T-helper 2 cell treated with Interferon-gamma antibody and Interleukin-4, amounts not matched to agents 5 μg/mL and 100 μg/mL, for 36 hours (primary cell): ENCODE measurements around the gene DKK1.
"Not testable (repeated sequence)": the region's sequence is repeated elsewhere in the genome, so short reads cannot be mapped to it uniquely, and the experiment has no call there.

Source experiments
- DNase-seq: peaks from one replicate; pipeline ENCODE4 v3.0.0; 2021; ENCODE audit warnings: low spot score
- H3K27ac Mint-ChIP-seq: one replicate; pipeline ENCODE4 v1.8.0; 2021; ENCODE audit warnings: mild to moderate bottlenecking, mixed read lengths
- H3K27me3 Mint-ChIP-seq: one replicate; pipeline ENCODE4 v1.8.0; 2021; ENCODE audit warnings: low read depth, mixed read lengths
- H3K36me3 Mint-ChIP-seq: one replicate; pipeline ENCODE4 v1.8.0; 2021; ENCODE audit warnings: low read depth, mixed read lengths
- H3K4me1 Mint-ChIP-seq: one replicate; pipeline ENCODE4 v1.8.0; 2021; ENCODE audit warnings: low read depth, mixed read lengths
- H3K4me3 Mint-ChIP-seq: one replicate; pipeline ENCODE4 v1.8.0; 2022; ENCODE audit warnings: mild to moderate bottlenecking, moderate library complexity, mixed read lengths
- H3K9me3 Mint-ChIP-seq: one replicate; pipeline ENCODE4 v1.8.0; 2021; ENCODE audit warnings: mixed read lengths

Gene DKK1

GRCh38 chr10:52365547-52366432, 51.7 kb downstream of the DKK1 start:
- H3K9me3 Mint-ChIP-seq, DNase-seq, H3K4me3 Mint-ChIP-seq, H3K4me1 Mint-ChIP-seq, H3K36me3 Mint-ChIP-seq, H3K27ac Mint-ChIP-seq, H3K27me3 Mint-ChIP-seq: not testable (repeated sequence)
